GM11168 (cell line): ENCODE measurements around the gene DAPL1.
"Not testable (repeated sequence)": the region's sequence is repeated elsewhere in the genome, so short reads cannot be mapped to it uniquely, and the experiment has no call there.

Experiments
- in situ Hi-C: fragments of 300-500 bp; cut with MboI; formaldehyde crosslinking; loops from one replicate; pipeline ENCODE4 v1.12.0; 2022; ENCODE audit warnings: low sequenced_read_pairs; ENCODE audit not compliant: unreplicated experiment

The DAPL1 gene

DNA sequence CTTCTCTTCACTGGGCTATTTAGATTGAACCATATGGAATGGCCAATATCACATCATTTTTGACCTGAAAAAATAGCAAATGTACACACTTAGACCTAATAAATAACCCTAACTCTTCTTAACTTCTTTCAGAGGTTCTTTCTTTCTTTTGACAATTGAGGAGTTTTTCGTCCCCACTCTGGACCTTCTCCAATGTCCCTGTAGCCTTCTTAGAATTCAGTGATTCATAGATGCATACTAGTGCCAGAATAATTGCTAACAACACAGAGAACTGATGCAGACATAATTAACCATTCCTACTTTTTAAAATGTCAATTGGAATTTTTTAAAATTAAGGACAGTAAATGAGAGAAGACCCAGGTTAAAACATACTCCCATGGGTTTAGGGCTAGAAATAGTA, 20.0 kb downstream of the DAPL1 start:
- in situ Hi-C loops, result no loop called here

DNA sequence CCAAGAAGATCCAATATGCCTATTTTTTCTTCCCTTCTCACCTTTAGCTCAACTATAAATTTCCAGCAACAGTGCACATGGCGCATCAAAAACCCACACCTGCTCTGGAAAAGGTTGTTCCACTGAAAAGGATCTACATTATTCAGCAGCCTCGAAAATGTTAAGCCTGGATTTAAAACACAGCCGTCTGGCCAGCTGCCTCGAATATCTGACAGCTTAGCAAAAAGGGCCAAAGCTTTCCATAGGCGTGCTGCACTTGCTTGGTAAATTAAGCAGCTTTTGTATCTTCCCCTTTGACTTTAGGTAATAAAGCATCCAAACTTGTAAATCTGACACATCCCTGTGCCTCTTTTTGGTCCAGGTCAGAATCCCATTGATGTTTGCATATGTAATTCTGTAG, 20.5 kb downstream of the DAPL1 start:
- in situ Hi-C loops, result no loop called here

DNA sequence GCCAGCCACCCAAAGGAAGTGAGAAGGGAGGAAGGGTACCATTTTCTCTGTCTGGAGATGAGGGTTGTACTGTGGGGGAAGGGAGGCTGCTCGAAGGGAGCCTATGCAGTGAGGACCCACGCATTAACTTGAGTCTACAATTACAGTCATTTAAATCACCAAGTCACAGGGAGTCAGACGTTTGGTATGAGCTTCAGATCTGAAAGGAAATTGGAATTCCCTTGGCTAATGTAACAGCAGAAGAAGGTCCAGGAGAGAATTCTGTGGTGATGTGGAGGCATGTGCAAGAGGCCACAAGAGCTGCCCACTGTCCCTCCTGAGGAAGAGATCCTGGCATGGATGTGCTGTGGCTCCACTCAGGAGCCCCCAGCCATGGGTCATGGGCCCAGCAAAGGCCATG, 22.5 kb downstream of the DAPL1 start:
- in situ Hi-C loops, result no loop called here

DNA sequence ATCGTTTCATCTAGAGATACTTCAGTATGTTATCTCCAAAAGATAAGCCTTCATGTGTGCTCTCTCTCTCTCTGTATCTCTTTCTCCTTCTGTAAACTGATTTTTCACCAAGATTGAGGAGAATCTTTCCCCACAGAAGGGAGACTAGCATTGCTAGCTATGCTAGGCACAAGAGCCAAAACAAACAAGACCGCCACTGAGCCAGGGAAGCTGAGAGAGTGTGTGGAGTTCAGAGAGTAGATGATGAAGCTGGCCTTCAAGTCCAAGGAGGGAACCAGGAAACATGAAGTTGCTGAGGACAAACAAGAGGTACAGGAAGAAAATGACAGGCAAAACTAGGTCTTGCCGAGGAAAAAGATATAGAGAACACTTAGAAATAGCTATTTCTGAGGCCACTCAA, 23.4 kb downstream of the DAPL1 start:
- in situ Hi-C loops, result no loop called here

DNA sequence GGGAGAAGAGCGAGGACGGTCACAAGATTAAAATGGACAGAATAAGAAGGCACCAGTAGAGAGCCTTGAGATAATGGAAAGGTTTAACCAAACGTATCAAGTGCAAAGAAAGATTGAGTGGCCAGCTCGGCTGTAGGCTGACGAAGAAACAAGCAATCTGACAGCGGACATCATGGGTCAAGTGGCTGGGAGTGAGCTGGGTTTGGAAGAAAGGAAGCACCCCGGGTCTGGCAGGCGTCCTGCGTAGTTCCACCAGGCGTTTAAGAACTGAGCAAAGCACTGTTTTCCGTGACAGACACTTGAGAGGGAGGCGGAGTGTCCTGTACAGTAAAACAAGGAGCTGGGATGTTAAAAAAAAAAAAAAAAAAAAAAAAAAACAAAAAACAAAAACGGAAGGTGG, 27.1 kb downstream of the DAPL1 start:
- in situ Hi-C loops, result no loop called here

DNA sequence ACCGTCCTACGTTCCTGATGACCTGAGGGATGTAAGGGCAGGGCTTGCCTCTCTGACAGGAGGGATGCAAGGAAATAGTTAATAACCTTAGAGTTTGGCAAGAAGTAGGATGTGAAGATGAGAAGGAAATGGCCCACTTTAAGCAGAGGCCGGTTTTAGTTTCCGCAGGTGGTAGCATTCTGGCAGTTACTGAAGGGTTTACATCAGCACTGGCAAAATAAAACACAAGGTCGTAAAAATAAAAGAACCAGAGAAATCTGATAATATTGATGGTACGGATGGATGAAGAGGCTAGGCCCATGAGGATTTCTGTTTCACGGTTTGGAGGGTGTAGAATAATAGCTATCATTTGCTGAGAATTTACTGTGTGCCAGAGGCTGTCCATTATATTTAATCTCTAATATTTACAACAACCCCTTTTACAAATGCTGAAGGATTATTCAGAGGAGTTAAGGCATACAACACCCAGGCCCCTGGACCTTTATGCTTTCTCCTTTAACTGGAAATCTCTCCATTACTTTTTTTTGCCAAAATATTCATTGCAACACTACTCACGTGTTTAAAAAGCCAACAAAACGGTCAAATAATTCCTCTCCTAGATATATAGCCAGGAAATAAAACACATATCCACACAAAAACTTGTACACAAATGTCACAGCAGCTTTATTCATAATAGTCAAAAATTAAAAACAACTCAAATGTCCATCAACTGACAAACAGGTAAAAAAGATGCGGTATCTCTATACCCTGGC, 28.5 kb downstream of the DAPL1 start:
- in situ Hi-C loops, result no loop called here

DNA sequence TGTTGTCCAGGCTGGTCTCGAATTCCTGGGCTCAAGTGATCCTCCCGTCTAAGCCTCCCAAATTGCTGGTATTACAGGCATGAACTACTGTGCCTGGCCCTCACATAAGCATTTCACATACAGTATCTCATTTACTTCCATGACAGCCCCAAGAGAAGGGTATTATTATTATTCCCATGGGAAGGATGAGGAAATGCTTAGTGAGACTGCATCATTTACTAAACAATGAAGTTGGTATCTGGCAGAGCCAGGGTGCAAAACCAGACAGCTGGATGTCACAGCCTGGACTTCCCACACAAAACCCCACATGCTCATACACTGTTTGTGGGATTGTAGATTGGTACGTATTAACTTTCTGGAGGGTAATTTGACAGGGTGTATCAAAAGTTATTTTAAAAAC, 29.9 kb downstream of the DAPL1 start:
- in situ Hi-C loops, result no loop called here

DNA sequence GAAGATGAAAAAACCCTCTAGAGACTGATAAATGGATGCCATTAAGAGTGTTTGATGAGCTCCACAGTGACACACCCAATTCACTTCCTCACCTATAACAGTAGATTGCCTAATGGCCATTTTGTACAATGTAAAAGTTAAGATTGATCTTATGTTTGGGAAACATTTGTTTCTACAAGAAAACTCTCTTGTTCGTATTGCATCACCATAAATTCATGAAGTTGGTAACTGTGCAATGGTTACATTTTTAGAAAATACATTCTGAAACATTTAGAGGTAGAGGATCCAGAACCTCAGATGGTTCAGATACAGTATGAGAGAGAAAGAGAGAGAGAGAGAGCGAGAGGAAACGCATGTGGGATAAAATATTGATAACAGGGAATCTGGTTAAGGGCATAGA, 31.8 kb downstream of the DAPL1 start:
- in situ Hi-C loops, result no loop called here

DNA sequence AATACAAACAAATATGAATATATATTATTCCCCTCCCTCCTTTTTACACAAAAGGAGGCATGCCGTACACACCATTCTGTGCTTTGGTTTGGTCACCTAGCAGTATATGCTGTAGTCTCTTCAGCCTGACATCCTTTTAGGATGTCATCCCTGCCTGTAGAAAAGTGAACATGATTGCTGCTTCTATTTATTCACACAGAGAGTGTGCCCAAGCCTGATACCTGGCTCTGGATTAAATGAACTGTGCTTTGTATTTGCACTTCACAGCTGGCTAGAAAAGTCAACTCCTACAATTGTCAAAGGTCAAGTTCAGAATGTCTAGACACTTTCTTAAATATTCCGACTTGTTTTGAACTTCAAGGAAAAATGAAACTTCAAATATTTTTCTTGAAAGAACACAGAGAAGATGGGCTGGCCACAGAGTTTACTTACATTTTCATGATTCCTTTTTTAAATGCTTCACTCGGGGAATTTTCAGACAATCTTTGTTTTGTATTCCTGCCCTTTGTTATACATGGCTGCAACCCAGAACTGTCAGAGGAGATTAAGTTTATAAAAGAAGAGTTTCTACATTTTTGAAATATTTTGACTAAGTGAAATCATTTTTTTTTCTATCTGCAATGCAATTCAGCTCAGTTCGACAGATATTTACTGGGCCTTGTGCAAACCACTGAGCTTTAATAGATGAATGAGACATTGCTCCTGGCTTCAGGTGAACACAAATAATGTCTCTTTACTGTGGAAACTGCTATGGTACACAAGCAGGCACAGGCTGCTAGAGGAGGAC, 33.5 kb downstream of the DAPL1 start:
- in situ Hi-C loops, result no loop called here

DNA sequence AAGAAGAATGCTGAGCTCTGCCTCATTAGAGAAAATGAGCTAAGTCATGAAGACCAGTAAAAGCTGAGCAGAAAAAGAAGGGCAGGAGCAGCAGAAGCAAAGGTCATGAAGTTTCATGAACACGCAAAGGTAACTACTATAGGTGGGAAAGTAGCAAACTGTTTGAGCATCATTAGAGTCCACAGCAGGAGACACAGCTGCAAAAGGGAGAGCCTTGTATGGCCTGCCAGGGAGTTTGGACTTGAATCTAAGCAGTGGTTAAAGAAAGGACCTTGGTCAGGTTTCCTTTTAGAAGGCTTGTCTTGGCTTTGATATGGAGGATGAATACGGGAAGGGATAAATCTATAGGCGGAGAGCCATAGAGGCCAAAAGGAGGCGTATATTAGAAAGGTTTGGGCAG, 34.0 kb downstream of the DAPL1 start:
- in situ Hi-C loops, result no loop called here

DNA sequence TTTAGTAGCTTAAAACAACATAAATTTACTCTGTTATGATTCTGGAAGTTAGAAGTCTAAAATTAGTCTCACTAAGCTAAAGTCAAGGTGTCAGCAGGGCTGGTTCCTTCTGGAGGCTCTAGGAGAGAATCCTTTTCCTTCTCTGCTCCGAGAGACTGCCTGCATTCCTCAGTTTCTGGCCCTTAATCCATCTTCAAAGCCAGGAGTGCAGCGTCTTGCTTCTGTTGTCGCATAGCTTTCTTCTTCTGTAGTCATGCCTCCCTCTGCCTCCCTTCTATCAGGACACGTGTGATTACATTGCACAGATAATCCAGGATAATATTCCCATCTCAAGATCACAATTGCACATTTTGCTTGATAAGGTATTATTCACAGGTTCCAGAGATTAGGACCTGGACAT, 35.1 kb downstream of the DAPL1 start:
- in situ Hi-C loops, result no loop called here

DNA sequence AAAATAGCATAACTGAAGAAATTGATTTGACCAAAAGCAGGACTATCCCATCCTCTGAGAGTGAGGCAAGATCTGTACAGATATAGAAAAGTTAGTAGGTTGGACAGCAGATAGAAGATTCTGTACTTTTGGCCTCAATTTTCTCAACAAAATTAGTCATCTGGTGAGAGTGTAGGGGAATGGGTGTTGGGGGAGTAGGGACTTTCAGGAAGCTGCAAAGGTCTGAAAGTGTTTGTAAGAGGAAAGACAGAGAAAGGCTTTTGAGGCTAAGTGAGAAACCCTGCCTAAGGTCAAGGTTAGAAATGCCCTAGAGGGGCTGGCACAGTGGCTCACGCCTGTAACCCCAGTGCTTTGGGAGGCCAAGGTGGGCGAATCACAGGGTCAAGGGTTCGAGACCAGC, 40.3 kb downstream of the DAPL1 start:
- in situ Hi-C loops, result no loop called here

DNA sequence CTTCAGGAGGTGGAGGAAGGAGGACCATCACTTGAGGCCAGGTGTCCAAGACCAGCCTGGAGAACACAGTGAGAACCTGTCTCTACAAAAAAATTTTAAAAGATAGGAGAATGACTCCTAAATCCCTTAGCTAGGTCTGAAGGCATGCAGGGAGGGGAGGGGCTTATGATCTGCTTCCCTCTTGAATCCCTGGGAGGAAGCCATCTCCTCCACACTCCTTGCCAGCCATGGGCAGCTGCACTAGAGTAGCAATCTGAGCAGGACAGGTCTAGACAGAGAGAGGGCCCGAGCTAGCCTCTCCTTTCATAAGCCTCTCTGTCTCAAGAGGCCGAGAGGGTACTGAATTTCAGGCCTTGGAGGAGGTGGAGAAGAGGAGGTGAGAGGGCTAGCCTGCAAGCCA, 42.5 kb downstream of the DAPL1 start:
- in situ Hi-C loops, result no loop called here

DNA sequence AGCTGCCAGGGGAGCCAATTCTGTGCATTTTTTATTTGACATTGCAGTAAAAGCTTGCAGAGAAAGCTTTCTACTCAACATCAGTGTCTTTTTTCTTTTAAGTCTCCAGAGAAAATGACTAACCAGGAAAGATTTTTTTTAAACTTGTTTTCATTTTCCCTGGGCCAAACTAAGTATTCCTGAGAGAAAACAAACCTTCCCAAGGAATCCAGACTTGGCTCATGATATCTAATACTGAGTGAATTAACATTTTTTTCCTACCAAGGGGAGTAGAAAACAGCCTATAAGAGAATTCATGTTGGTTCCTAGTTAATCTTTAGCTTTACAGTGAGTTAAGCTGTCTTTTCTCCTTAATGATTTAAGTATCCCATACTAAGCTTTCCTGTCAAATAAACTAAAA, 46.7 kb downstream of the DAPL1 start:
- in situ Hi-C loops, result no loop called here

DNA sequence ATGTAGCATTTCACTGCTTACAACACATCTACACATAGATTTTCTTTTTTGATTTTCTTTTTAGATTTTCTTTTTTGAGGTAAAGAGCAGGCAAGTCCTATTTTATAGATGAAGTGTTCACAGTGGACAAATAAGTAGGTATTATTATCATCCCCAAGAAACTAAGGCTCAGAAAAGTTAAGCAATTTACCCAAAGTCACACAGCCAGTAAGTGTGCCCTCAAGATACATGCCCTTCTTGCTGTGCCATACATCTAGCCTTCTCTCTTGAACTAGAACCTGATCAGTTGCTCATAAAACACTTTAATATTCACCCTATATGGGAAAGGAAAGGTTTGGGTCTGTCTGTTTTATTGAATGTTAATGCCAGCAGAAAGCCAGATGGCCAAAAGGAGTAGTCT, 50.3 kb downstream of the DAPL1 start:
- in situ Hi-C loops, result no loop called here

DNA sequence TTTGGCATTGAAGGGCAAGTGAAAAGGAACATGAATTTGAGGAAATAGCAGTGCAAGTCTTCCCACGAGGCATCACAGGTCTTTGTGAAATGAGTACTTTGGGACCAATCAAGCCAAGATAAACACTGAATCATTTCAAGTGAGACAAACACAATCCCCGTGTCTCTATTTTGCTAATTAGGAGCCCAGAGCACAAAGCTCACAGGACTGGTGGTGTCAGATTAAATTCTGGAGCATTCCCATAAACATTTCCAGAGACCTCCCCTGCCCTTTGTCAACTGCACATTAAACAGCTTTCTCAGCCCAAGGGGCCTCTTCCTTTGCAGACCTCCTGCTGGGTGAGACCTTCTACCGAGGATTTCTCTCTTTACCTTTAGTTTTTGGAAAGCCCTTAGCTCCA, 50.7 kb downstream of the DAPL1 start:
- in situ Hi-C loops, result no loop called here

DNA sequence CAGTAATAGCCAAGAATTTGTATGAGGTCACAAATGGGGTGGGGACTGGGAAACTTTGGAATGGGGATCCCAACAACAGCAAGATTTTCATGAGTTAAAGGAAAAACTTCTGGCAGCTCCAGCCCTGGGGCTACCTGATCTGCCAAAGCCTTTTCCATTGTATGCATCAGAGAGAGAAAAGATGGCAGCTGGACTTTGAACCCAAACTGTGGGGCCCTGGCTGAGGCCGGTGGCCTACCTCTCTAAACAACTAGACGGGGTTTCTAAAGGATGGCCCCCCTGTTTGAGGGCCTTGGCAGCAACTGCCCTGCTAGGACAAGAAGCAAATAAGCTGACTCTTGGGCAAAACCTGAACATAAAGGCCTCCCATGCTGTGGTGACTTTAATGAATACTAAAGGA, 52.4 kb downstream of the DAPL1 start:
- in situ Hi-C loops, result not testable (repeated sequence)

DNA sequence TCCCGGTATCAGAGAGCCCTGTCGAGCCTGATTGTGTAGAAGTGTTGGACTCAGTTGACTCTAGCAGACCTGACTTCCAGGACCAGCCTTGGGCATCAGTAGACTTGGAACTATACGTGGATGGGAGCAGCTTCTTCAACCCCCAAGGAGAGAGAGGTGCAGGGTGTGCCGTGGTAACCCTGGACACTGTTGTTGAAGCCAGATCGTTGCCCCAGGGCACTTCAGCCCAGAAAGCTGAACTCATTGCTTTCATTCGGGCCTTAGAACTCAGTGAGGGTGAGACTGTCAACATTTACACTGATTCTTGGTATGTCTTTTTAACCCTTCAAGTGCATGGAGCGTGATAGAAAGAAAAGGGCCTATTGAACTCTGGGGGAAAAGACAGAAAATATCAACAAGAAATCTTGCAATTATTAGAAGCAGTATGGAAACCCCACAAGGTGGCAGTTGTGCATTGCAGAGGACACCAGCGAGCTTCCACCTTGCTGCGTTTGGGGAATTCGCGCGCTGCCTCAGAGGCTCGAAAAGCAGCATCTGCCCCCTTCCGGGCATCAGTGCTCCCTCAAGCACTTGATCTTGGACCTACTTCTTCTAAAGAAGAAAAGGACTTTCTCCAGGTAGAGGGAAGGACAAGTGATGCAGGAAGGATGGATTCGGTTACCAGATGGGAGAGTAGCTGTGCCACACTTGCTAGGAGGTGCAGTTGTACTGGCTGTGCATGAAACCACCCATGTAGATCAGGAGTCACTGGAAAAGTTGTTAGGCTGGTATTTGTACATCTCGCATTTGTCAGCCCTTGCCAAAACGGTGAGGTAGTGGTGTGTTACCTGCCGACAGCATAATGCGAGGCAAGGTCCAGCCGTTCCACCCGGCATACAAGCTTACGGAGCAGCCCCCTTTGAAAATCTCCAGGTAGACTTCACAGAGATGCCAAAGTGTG, 53.2 kb downstream of the DAPL1 start:
- in situ Hi-C loops, result not testable (repeated sequence)

DNA sequence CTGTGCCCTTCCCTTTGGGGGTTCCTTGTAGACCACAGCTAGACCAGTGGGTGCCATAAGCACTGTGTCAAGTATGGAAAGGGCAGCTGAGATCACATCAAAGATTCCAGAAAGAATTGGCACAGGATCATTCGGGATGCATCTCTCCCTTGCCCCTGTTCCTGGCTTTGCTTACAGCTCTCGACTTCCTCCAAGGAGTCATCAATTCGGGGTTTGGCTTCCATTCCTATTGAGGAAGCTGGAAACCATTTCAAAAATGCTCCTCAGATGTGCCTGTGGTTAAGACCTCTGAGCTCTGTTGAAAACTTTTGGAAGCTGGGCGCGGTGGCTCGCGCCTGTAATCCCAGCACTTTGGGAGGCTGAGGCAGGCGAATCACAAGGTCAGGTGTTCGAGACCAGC, 65.1 kb downstream of the DAPL1 start:
- in situ Hi-C loops, result not testable (repeated sequence)

DNA sequence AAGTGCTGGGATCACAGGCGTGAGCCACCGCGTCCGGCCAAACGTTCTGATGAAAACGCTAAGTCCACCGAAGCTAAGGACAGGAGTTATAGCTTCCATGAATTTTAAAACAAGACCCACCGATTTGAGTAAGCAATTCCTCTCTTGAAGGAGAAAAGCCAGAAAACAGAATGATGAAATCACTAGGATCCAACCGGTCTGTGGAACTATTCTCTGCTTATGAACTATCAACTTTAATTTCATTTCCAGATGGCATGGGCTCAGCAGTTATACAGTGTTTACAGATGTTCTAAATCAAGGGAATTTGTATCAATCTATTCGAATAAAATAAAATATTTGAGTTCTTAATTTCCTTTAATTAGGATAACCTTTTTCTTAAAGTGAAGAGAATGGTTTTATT, 66.5 kb downstream of the DAPL1 start:
- in situ Hi-C loops, result not testable (repeated sequence)

DNA sequence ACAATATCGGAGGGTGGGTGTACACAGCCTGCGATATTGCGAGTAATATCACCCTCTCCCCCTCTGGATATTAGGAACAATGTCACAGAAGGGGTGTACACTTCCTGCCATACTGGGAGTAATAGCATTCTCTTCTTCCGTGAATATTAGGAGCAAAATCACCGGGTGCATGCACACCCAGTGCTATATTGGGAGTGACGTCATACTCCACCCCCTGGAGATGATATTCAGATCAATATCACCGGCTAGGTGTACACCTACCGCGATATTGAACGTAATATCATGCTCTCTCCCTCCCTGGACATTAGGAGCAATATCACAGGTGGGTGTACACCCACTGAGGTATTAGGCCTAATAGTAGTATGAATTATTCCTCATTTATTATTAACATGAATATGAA, 70.4 kb downstream of the DAPL1 start:
- in situ Hi-C loops, result not testable (repeated sequence)
